ENCODE measurements around the gene DEK. TPM values are rescaled to one million over a fixed set of nuclear protein-coding genes. Genes with fewer than 3 reads are reported as not detected.

DEK gene
- polyA plus RNA-seq, 1 of the 3 experiments (the other 2 are of a cell fraction): 34.2 TPM

DNA sequence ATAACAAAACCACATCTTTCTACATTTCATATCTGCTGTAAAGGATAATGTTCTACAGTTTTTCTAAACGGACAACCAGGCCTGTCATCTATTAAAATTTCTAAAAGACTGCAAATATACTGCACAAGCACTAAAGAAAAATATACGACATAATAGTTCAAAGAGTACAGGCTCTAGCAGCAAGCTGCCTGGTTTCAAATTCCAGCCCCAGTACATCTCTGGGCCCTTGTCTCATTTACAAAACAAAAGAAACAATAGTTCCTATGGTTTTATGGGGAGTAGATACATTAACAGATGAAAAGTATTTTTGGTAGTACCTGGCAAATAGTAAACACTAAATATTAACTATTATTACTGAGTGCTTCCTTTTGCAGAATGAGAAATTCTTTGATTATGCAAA is 24.1 kb downstream of the DEK start:
- CTCF ChIA-PET: no interaction called here

DNA sequence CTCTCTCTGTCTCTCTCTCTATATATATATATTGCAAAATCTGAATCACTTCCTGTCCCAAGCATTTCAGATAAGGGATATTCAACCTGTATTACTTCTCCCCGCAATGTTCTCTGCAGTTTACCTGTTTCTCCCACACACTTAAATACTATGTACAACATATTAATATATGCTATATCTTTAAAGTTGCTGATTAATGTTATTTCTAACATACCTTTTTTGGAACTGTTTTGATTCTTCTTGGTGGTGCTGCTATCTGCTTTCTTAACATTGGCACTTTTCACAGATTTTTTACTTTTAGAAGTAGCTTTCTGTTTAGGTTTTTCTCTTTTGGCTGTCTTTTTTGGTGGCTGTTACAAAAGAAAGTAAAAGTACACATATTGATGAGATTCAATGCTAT is 27.2 kb downstream of the DEK start:
- TF ChIP-seq, protein P1, sequence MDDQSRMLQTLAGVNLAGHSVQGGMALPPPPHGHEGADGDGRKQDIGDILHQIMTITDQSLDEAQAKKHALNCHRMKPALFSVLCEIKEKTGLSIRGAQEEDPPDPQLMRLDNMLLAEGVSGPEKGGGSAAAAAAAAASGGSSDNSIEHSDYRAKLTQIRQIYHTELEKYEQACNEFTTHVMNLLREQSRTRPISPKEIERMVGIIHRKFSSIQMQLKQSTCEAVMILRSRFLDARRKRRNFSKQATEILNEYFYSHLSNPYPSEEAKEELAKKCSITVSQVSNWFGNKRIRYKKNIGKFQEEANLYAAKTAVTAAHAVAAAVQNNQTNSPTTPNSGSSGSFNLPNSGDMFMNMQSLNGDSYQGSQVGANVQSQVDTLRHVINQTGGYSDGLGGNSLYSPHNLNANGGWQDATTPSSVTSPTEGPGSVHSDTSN (IDR thresholded peaks at IDR 0.05): no peak
- TF ChIP-seq GATA2 (CRISPR knock-in tag; IDR thresholded peaks at IDR 0.05) (no peak), EP300 (IDR thresholded peaks at IDR 0.05; ENCODE audit: borderline replicate concordance in 1 of 2, low read depth in 1 of 2, low read length in 1 of 2) (no peak), NRF1 (IDR thresholded peaks at IDR 0.05; ENCODE audit: low read depth, low read length) (no peak)
- H3K9me3 ChIP-seq: 0 out of 2 replicates have a peak, but pooled peaks cover 4% of the 10 kb centered on the region
- peaks cover 40 to 58% of the 10 kb centered on the region in 2 experiments for H3K36me3 ChIP-seq (replicated peaks in 1 of 2; ENCODE audit: control insufficient read depth in 1 of 2, insufficient read depth in 2 of 2, low read length in 1 of 2)
- H4K20me1 ChIP-seq (ENCODE audit: insufficient read depth): 0 out of 2 replicates have a peak, but pooled peaks cover 3% of the 10 kb centered on the region
- H3K27me3 ChIP-seq (ENCODE audit: insufficient read depth): no peaks in the 10 kb centered on the region
- no peaks in the 10 kb centered on the region for H3K4me1 ChIP-seq (ENCODE audit: control insufficient read depth in 1 of 2, insufficient read depth in 2 of 2, low read depth in 1 of 2, low read length in 1 of 2)
- H2AFZ ChIP-seq (ENCODE audit: low read depth): no peak overlapping the region
- H3K4me3 ChIP-seq (ENCODE audit: low read depth in 2 of 2, low read length in 1 of 2): no peak overlapping the region
- 93% methylated on average over 1 of the region's 1 CpG for WGBS (ENCODE audit: low lambda C conversion rate)
- CTCF ChIA-PET: interaction anchor here (2.2 kb wide), 1 partner anchor 12 kb away, joined by 5 read pairs; no protein-coding TSS in a partner anchor
- no peak overlapping the region for H3K9ac ChIP-seq
- no peak overlapping the region for H3K27ac ChIP-seq (ENCODE audit: low read depth in 2 of 2, low read length in 1 of 2)
- POLR2A ChIA-PET: no interaction called here
- peaks cover 15% of the 10 kb centered on the region for H3F3A ChIP-seq (replicated peaks; ENCODE audit: insufficient read depth)
- H3K9me2 ChIP-seq: no peaks in the 10 kb centered on the region
- DNase-seq: no peak
- peaks cover 79% of the 10 kb centered on the region for H3K79me2 ChIP-seq (ENCODE audit: insufficient read depth)
- no peak overlapping the region for H3K4me2 ChIP-seq

More for the DNA sequence above, 24.1 kb downstream of the DEK start:
- Histone ChIP-seq H3K4me1 (ENCODE audit: control insufficient read depth in 1 of 2, insufficient read depth in 2 of 2, low read depth in 1 of 2, low read length in 1 of 2) (no peaks in the 10 kb centered on the region), H3K79me2 (ENCODE audit: insufficient read depth) (peaks cover 78% of the 10 kb centered on the region), H3K9ac (no peak overlapping the region), H3K36me3 (replicated peaks in 1 of 2; ENCODE audit: control insufficient read depth in 1 of 2, insufficient read depth in 2 of 2, low read length in 1 of 2) (peaks cover 59 to 64% of the 10 kb centered on the region in 2 experiments), H3F3A (replicated peaks; ENCODE audit: insufficient read depth) (peaks cover 27% of the 10 kb centered on the region), H3K9me3 (no peaks in the 10 kb centered on the region), H2AFZ (ENCODE audit: low read depth) (no peak overlapping the region), H3K4me2 (no peak overlapping the region), H3K27me3 (ENCODE audit: insufficient read depth) (no peaks in the 10 kb centered on the region), H3K27ac (ENCODE audit: low read depth in 2 of 2, low read length in 1 of 2) (no peak overlapping the region), H3K4me3 (ENCODE audit: low read depth in 2 of 2, low read length in 1 of 2) (no peak overlapping the region), H3K9me2 (no peaks in the 10 kb centered on the region), H4K20me1 (ENCODE audit: insufficient read depth) (no peaks in the 10 kb centered on the region)
- POLR2A ChIA-PET: no interaction called here
- WGBS (ENCODE audit: low lambda C conversion rate): 74% methylated on average over 2 of the region's 2 CpGs
- TF ChIP-seq TCF12 (IDR thresholded peaks at IDR 0.05) (no peak), FOXJ3 (CRISPR knock-in tag; IDR thresholded peaks at IDR 0.05) (no peak)
- no peak for DNase-seq

DNA sequence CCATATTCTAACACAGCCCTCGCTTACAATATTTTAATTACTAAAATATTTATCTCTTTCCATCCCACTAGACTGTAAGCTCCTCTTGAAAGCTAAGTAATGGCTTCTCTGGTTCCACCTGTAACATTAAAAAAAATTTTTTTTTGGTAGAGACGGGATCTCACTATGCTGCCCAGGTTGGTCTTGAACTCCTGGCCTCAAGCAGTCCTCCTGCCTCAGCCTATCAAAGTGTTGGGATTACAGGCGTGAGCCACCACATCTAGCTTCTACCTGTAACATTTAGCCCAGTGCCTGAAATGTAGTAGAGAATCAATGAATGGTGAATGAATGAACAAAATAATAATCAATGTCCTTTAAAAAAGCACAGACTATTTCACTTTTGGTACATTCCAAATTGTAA is 28.8 kb downstream of the DEK start:
- POLR2A ChIA-PET: no interaction called here
- H4K20me1 ChIP-seq (ENCODE audit: insufficient read depth): peaks cover 3% of the 10 kb centered on the region; the same call in 1 of the 2 replicates
- no peak overlapping the region for H3K4me2 ChIP-seq
- peaks cover 9% of the 10 kb centered on the region for H3F3A ChIP-seq (replicated peaks; ENCODE audit: insufficient read depth)
- H3K4me3 ChIP-seq (ENCODE audit: low read depth in 2 of 2, low read length in 1 of 2): no peak overlapping the region
- no peak overlapping the region for H3K27ac ChIP-seq (ENCODE audit: low read depth in 2 of 2, low read length in 1 of 2)
- H2AFZ ChIP-seq (ENCODE audit: low read depth): no peak overlapping the region
- H3K27me3 ChIP-seq (ENCODE audit: insufficient read depth): no peaks in the 10 kb centered on the region
- 96% methylated on average over 3 of the region's 3 CpGs for WGBS (ENCODE audit: low lambda C conversion rate)
- no peak for DNase-seq
- no peak overlapping the region for H3K9ac ChIP-seq
- no peaks in the 10 kb centered on the region for H3K9me2 ChIP-seq
- no peak for TF ChIP-seq TAF1 (IDR thresholded peaks at IDR 0.05; ENCODE audit: borderline replicate concordance, low read depth, low read length)
- no peak for TF ChIP-seq RXRA (IDR thresholded peaks at IDR 0.05; ENCODE audit: borderline replicate concordance, low read depth)
- no peak for TF ChIP-seq FOSL2 (IDR thresholded peaks at IDR 0.05; ENCODE audit: borderline replicate concordance, low read depth)
- no peak for TF ChIP-seq ELF1 (IDR thresholded peaks at IDR 0.05)
- CTCF ChIA-PET: interaction anchor here (2.2 kb wide), 1 partner anchor 11 kb away, joined by 5 read pairs; no protein-coding TSS in a partner anchor
- peaks cover 10% of the 10 kb centered on the region; the same call in 1 of the 2 replicates for H3K9me3 ChIP-seq
- H3K4me1 ChIP-seq (ENCODE audit: control insufficient read depth in 1 of 2, insufficient read depth in 2 of 2, low read depth in 1 of 2, low read length in 1 of 2): no peaks in the 10 kb centered on the region
- H3K36me3 ChIP-seq (replicated peaks in 1 of 2; ENCODE audit: control insufficient read depth in 1 of 2, insufficient read depth in 2 of 2, low read length in 1 of 2): peaks cover 36 to 55% of the 10 kb centered on the region in 2 experiments
- H3K79me2 ChIP-seq (ENCODE audit: insufficient read depth): peaks cover 79% of the 10 kb centered on the region

Data from SK-N-SH (cell line).